Effector CD8-positive, alpha-beta T cell (primary cell): ENCODE measurements around the gene AXIN1.
"Not testable (repeated sequence)": the region's sequence is repeated elsewhere in the genome, so short reads cannot be mapped to it uniquely, and the experiment has no call there.

Experiments
- DNase-seq: peaks from one replicate; lab custom pipeline; 2025; lab: John Stamatoyannopoulos, UW
- total RNA-seq, 4 experiments: gene quantifications; one replicate each; lab custom pipeline; 2026; lab: John Stamatoyannopoulos, UW

Gene AXIN1, protein sequence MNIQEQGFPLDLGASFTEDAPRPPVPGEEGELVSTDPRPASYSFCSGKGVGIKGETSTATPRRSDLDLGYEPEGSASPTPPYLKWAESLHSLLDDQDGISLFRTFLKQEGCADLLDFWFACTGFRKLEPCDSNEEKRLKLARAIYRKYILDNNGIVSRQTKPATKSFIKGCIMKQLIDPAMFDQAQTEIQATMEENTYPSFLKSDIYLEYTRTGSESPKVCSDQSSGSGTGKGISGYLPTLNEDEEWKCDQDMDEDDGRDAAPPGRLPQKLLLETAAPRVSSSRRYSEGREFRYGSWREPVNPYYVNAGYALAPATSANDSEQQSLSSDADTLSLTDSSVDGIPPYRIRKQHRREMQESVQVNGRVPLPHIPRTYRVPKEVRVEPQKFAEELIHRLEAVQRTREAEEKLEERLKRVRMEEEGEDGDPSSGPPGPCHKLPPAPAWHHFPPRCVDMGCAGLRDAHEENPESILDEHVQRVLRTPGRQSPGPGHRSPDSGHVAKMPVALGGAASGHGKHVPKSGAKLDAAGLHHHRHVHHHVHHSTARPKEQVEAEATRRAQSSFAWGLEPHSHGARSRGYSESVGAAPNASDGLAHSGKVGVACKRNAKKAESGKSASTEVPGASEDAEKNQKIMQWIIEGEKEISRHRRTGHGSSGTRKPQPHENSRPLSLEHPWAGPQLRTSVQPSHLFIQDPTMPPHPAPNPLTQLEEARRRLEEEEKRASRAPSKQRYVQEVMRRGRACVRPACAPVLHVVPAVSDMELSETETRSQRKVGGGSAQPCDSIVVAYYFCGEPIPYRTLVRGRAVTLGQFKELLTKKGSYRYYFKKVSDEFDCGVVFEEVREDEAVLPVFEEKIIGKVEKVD
- total RNA-seq, result 125 to 164 (median 150) reads per million in 4 experiments

DNA sequence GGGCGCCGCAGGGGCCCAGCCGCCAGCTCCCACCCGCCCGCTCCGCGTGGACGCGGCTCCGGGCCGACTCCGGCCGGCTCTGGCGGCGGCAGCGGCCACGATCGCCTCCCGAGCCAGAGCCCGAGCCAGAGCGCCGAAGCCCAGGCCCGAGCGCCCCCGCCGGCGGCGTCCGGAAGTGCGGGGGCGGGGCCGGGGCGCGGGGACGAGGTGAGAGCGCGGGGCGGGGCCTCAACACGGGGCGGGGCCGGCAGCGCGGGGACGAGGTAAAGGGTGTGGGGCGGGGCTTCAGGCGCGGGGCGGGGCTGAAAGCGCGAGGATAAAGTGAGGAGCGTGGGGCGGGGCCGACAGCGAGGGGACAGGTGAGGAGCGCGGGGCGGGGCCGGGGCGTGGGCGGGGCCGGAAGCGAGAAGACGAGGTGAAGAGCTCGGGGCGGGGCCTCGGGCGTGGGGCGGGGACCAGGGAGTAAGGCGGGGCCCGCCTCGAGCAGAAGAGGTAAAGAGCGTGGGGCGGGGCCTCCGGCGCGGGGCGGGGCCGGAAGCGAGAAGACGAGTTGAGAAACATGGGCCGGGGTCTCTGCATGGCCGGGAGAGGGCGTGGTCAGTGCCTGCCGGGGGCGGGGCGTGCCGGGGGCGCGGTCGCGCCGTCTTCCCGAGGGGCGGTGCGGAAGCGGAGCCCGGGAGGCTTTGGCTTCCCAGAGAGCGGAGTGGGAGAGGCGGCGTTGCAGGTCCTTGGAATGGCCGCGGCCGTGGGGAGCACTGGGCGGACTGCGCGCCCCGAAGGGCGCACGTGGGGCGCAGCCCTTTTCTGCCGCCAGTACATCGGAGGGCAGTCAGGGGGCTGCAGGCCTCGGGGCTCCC is at the start of gene AXIN1:
TSS of gene AXIN1 (minus strand) at position 177 of the 857 bp plus-strand sequence. CDS start 5,698 bp downstream, outside the sequence.
- DNase-seq, result peak; percentile 100

DNA sequence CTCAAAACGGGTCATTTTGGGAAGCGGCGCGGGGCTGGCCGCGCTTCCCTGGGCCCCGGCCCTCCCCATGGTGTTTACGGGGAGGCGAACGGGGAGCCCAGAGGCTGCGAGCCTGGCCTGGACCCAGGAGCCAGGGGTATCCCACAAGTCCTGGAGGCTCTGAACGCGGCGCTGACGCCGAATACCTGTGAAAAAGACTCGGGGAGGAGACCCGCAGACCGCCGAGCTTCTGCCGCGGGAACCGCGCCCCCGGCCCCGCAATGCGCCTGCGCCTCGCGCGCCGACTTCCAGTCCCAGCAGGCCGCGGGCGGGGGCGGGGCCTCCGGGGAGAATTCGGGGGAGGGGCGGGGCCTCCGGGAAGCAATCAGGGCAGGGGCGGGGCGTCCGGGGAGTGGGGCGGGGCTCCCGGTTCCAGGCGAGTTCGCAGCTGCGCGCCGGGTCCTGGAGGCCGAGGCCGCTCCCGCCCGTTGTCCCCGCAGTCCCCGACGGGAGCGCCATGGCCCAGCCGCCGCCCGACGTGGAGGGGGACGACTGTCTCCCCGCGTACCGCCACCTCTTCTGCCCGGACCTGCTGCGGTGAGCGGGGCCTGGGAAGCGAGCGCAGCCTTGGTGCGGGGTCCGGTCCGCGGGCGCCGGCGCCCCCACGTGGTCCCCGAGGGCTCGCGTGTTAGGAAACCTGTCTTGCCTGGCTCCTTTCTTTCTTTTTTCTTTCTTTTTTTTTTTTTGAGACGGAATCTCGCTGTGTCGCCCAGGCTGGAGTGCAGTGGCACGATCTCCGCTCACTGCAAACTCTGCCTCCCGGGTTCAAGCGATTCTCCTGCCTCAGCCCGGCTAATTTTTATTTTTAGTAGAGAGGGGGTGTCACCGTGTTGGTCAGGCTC is 49.2 kb upstream of the AXIN1 start, which contains the start of gene DECR2:
TSS of gene DECR2 (plus strand) at position 418 of the 881 bp plus-strand sequence. CDS start at position 497, 79 bp downstream.
- peak; percentile 98 for DNase-seq

DNA sequence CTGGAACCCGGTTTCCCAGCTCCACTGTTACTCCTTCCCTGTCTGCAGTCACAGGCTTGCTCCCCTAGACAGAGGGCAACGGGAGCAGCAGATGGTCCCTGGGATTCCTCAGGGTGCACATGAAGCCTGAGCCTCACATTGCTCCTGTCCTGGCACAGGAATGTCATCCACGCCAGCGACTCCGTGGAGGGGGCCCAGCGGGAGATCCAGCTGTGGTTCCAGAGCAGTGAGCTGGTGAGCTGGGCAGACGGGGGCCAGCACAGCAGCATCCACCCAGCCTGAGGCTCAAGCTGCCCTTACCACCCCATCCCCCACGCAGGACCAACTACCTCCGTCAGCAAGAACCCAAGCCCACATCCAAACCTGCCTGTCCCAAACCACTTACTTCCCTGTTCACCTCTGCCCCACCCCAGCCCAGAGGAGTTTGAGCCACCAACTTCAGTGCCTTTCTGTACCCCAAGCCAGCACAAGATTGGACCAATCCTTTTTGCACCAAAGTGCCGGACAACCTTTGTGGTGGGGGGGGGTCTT is 47.6 kb upstream of the AXIN1 start:
- no peak for DNase-seq

DNA sequence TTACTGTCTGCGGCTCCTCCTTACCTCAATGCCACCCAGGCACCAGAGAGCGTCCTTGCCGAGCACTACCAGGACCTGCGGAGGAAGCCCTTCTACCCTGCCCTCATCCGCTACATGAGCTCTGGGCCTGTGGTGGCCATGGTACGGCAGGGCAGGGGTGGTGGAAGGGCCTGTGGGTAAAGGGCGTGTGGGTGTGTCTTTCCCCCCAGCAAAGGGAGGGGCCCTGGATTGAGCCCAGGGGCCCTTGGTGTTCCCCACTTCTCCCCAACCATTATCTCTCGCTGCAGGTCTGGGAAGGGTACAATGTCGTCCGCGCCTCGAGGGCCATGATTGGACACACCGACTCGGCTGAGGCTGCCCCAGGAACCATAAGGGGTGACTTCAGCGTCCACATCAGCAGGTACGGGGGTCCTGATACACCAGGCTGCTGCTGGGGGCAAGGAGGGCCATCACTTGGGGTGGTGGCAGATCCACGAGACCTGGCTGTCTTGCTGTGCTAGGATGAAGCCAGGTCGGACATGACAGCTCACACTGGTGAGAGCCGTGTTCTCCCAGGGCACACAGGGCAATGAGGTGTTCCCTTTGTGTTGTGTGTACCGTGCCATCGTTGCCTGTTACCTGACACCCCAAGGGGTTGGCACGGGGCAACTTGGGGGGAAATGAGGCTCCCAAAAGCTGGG is 47.0 kb upstream of the AXIN1 start:
- DNase-seq, result no peak

DNA sequence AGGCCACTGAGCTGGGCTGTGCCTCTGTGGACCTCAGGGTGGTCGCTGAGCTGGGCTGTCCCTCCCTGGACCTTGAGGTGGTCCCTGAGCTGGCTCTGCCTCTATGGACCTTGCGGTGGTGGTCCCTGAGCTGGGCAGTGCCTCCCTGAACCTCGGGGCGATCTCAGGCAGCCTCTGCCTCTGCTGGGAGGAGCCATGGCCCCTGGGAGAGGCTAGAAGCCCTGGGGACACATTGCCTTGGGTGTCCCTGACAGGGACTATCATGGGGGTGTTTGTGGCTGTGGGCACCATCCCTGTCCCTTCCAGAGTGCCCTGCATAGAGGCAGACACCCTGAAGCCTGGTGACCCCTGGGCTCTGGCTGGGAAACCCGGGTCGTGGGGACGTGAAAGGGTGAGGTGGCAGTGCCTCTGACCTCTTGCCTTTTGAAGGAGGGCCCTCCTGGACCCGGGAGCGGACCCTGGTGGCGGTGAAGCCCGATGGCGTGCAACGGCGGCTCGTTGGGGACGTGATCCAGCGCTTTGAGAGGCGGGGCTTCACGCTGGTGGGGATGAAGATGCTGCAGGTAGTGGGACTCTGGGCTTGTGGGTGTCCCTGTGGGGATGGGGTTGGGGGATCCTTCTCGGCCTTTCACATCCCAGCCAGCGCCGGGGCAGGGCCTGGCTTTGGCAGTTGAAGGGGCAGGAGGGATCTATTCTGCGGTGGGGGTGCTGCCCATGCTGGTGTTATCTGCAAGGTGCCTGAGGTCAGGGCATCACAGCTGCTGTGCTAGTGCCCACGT is 46.2 kb upstream of the AXIN1 start:
- no peak for DNase-seq

DNA sequence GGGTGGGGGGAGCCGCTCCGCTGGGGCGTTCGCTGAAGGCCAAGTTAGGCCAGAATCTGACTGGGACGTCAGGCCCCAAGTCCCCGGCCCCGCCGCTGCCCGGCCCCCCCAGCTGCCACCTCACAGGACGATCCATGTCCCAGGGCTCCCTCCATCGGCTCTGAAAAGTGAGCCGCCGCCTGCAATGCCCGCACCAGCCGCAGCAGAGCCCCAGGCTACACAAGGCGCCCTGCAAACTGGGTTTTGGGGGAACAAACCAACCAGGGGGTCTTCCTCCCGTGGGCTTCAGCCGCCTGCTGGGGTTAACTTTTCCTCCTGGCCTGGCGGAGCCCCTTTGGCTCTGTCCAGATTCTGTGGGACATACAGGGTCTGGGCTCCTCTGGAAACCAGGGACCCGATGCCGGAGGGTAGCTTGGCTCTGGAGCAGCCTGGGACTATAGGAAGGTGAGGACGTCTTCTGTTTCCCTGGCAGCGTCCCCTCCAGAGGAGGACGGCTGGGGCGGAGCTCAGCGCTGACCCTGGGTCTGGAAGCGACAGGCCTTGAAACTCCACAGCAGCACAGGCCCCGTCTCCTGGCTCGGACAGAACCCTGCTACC is 45.3 kb upstream of the AXIN1 start:
- DNase-seq, result peak; percentile 18

DNA sequence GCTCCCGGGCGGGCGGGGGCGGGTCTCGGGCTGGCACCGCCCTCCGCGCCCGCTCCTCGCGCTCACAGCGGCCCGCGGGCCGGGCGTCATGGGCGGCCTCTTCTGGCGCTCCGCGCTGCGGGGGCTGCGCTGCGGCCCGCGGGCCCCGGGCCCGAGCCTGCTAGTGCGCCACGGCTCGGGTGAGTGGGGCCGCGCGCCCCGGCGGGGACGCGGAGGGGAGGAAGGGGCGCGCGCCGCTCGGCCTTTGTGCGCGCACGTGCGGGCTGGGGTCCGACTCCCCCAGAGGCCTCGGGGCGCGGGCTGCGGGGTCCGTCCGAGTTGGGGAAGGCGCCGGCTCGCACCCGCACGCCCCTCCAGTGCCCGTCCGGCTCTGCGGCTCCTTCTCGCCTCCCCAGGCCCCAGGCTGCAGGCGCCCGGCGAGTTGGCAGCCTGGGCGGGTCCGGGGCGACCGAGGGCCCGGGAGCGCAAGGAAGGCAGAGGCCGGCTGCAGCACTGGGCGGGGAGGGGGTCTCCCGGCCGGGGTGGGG is 44.7 kb upstream of the AXIN1 start, which contains the start of gene NME4:
TSS of gene NME4 (plus strand) at position 65 of the 527 bp plus-strand sequence. CDS start at position 89, 24 bp downstream.
- DNase-seq, result no peak

DNA sequence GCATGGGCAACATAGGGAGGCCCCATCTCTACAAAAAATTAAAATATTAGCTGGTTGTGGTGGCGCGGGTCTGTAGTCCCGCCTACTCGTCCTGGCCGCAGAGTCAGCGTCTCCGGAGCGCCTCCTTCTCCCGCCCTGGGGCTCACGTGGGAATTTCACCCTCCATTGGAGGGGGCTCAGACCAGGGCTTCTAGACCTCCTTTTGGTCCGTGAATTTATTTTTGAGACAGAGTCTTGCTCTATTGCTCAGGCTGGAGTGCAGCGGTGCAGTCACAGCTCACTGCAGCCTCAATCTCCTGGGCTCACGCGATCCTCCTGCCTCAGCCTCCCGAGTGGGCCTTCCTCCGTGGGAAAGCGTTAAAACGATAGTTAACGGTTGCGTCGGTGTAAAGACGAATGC is 44.1 kb upstream of the AXIN1 start:
- DNase-seq, result no peak

DNA sequence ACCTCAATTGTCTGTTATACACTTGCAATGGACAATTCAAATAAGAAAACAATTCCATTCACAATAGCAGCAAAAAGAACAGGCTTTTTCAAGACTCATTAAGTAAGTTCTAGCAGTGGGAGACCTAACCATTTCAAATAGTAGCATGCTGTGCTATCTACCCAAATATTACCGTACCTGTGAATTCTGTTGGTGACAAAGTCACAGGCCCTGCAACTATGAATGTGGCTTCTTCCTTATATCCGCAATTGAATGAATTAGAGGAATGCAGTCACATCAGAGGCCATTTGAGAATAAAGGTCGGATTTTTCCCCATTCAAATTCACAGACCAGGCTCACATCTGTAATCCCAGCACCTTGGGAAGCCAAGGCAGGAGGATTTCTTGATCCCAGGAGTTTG is 43.7 kb upstream of the AXIN1 start:
- DNase-seq, result no peak

DNA sequence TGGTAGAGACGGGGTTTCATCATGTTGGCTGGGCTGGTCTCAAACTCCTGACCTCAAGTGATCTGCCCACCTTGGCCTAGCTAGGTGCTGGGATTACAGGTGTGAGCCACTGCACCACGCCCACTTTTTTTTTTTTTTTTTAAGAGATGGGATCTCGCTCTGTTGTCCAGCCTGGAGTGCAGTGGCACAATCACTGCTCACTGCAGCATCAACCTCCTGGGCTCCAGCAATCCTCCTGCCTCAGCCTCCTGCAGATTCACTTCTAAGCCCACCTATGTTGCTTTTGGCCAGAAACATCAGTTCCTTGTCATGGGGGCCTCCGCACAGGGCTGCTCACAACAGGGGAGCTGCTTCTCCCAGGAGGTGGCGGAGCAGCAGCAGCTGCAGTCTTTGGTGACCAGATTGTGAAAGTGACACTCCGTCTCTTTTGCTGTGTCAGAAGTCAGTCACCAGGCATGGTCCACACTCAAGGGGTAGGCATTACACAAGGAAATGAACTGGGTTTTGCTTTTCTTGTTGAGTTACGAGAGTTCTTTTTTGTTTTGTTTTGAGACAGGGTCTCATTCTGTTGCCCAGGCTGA is 40.0 kb upstream of the AXIN1 start:
- no peak for DNase-seq

DNA sequence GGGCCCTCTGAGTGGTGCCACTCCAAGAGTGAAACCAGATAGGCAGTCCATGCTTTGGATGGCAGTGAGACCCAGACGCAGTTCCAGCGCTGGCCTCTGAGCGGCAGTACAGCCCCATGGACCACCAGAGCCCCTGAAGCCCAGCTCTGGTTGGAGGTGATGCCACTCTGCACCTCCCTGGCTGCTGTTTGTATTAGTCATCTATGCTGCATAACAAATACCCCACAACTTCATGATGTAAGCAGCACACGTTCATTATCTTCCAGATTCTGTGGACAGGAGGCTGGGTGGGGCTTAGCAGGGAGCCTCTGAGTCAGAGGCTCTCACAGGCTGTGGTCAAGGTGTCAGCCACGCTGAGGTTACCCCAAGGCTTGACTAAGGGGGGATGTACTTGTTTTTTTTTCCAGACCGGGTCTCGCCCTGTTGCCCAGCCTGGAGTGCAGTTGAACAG is 39.4 kb upstream of the AXIN1 start:
- peak; percentile 59 for DNase-seq

DNA sequence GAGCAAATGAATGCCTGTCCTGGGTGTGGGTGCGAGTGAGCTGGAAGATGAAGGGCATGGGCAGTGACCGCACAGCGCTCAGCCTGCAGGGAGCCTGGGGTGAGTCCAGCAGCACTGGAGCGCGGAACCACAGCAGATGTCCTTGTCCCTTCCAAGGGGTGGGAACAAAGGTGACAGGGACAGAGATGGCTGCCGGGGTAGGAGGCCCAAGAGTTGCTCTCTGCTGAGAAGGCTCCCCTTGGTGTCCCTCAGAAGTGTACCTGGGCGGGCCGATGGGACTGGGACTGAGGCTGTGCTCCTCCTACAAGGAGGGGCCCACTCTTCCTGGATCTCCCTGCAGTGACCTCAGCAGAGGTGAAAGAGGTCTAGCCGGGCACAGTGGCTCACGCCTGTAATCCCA is 36.8 kb upstream of the AXIN1 start:
- no peak for DNase-seq

DNA sequence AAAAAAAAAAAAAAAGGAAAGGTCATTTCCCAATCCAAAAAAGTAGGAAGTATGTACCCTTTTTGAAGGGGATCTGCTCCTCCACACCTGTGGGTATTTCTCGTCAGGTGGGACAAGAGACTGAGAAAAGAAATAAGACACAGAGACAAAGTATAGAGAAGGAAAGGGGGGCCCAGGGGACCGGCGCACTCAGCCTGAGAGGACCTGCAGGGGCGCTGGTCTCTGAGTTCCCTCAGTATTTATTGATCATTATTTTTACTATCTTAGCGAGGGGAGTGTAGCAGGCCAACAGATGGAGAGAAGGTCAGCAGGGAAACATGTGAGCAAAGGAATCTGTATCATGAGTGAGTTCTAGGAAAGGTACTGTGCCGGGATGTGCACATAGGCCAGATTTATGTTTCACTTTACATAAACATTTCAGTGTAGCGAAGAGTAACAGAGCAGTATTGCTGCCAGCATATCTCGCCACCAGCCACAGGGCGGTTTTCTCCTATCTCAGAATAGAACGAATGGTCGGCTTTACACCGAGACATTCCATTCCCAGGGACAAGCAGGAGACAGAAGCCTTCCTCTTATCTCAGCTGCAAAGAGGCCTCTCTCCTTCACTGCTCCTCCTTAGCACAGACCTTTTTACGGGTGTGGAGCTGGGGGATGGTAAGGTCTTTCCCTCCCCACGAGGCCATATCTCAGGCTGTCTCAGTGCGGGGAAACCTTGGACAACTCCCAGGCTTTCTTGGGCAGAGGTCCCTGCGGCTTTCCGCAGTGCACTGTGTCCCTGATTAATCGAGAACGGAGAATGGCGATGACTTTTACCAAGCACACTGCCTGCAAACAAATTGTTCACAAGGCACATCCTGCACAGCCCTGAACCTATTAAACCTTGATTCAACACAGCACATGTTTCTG is 35.5 kb upstream of the AXIN1 start:
- not testable (repeated sequence) for DNase-seq

DNA sequence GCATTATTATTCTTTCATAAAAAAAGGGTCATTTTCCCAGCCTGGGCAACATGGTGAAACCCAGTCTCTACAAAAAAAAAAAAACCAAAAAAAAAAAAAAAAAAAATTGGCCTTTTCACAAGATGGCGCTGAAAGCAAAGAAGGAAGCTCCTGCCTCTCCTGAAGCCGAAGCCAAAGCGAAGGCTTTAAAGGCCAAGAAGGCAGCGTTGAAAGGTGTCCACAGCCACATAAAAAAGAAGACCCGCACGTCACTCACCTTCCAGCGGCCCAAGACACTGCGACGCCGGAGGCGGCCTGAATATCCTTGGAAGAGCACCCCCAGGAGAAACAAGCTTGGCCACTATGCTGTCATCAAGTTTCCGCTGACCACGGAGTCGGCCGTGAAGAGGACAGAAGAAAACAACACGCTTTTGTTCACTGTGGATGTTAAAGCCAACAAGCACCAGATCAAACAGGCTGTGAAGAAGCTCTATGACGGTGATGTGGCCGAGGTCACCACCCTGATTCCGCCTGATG is 34.2 kb upstream of the AXIN1 start:
- no peak for DNase-seq

DNA sequence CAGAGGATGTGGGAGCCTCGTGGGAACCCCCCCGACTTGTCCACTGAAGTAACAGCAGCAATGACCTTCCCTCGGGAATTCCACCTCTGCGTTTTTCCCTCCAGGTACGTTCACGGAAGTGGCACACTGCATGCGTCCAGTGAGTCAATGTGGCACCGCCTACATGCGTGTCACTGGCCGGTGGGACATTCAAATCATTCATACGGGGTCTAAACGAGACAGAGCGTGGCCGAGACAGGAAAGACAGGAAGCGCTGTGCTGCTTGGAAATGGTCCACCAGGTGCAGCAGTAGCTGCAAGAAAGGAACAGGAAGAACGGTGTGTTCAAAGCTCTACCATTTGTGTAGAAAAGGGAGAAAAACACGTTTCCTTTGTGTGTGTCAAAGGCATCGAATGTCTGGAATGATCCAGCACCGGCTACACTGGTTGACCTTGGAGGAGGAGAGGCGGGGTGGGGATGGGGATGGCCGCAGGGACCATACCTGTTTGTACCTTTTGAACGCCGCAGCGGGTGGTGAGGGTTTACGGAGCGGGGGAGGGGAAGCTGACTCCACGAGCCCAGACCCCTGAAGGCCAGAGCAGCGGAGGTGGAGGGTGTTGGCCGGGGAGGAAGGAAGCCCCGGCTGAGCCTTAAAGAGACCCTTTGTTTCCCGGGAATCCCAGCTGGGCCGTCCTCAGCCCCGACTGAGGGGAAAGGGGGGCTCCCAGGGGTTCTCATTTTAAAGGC is 31.0 kb upstream of the AXIN1 start:
- peak; percentile 21 for DNase-seq
